GM12878 (cell line): Measurements from ENCODE around the gene MAPKAPK3. TPM values are rescaled to one million over a fixed set of nuclear protein-coding genes. Genes with fewer than 3 reads are reported as not detected.

Source experiments
- ATAC-seq: fragments of 200-7000 bp; cut with Tn5 transposase; 3 replicates; pipeline ENCODE4 v1.9.1; 2020; ENCODE audit warnings: mild to moderate bottlenecking, moderate library complexity
- BruUV-seq: library from RNA; stranded (reverse); fragments of 400-500 nt; replicated peaks from 2 replicates; lab custom pipeline; 2021; lab: Mats Ljungman, UMichigan
- CTCF ChIA-PET: fragments of 300-600 bp; sonication (Branson Sonifier 250); formaldehyde crosslinking; extraction: SDS; loops from one replicate; lab custom pipeline; 2021; ENCODE audit warnings: inconsistent platforms; lab: Yijun Ruan, JAX
- POLR2A ChIA-PET: fragments of 350-600 bp; formaldehyde crosslinking; extraction: SDS; loops from one replicate; lab custom pipeline; 2021; ENCODE audit warnings: inconsistent platforms; lab: Charles Lee
- RAD21 ChIA-PET: fragments of 300-600 bp; sonication (Branson Sonifier 250); formaldehyde crosslinking; loops from one replicate; lab custom pipeline; 2023; ENCODE audit warnings: antibody characterized with exemption; ENCODE audit not compliant: unreplicated experiment; lab: Charles Lee
- SMC1A ChIA-PET: fragments of 300-600 bp; sonication (Branson Sonifier 250); formaldehyde crosslinking; loops from one replicate; lab custom pipeline; 2023; ENCODE audit not compliant: unreplicated experiment, uncharacterized antibody; lab: Charles Lee
- DNase-seq: peaks from one replicate; pipeline ENCODE4 v3.0.0-alpha.2; 2011; ENCODE audit warnings: low read depth, low spot score
- FAIRE-seq: peaks from 3 replicates; lab custom pipeline; 2011; peaks lifted over from hg19 to GRCh38; lab: Jason Lieb, UNC
- H2AFZ ChIP-seq: 2 replicates; pipeline ENCODE4 v1.6.0; 2011; ENCODE audit warnings: low read depth, low read length, control low read depth; ENCODE audit not compliant: control insufficient read depth
- H3K27ac ChIP-seq: 2 replicates; pipeline ENCODE4 v1.5.1; 2011; ENCODE audit warnings: control low read depth; ENCODE audit not compliant: control insufficient read depth, insufficient read depth
- H3K27me3 ChIP-seq, 2 experiments: replicated peaks in 1 of 2; 2 replicates each; pipeline versions ENCODE4 v1.6.0 to v1.6.1; 2011; ENCODE audit warnings: low read length in 1 of 2; ENCODE audit not compliant: control insufficient read depth in 2 of 2, insufficient read depth in 2 of 2
- H3K36me3 ChIP-seq, 2 experiments: 2 replicates each; pipeline ENCODE4 v1.5.1; 2011; ENCODE audit warnings: low read length in 1 of 2; ENCODE audit not compliant: control insufficient read depth in 2 of 2, insufficient read depth in 2 of 2
- H3K4me1 ChIP-seq: 2 replicates; pipeline ENCODE4 v1.6.1; 2011; ENCODE audit warnings: mild to moderate bottlenecking, low read length, moderate library complexity, mixed read lengths; ENCODE audit not compliant: control insufficient read depth, insufficient read depth
- H3K4me2 ChIP-seq: 2 replicates; pipeline ENCODE4 v1.6.0; 2011; ENCODE audit warnings: control low read depth; ENCODE audit not compliant: control insufficient read depth, insufficient read depth
- H3K4me3 ChIP-seq: fragments of 200-600 bp; sonication (generic); 2 replicates; pipeline ENCODE4 v1.5.1; 2016
- H3K79me2 ChIP-seq: 2 replicates; pipeline ENCODE4 v1.6.0; 2011; ENCODE audit warnings: low read length; ENCODE audit not compliant: control insufficient read depth, insufficient read depth
- H3K9ac ChIP-seq: 2 replicates; pipeline ENCODE4 v1.8.0; 2011; ENCODE audit warnings: low read length, control low read depth, mixed read lengths; ENCODE audit not compliant: control insufficient read depth, insufficient read depth
- H3K9me3 ChIP-seq: replicated peaks from 3 replicates; pipeline ENCODE4 v1.5.1; 2011; ENCODE audit warnings: mild to moderate bottlenecking, low read length; ENCODE audit not compliant: control insufficient read depth, insufficient read depth
- H4K20me1 ChIP-seq: 2 replicates; pipeline ENCODE4 v1.6.0; 2011; ENCODE audit not compliant: control insufficient read depth, insufficient read depth
- CHD2 ChIP-seq: IDR thresholded peaks from 2 replicates; pipeline ENCODE4 v1.6.1; 2011; ENCODE audit warnings: low read depth, low read length, improper control_type of control experiment, borderline replicate concordance
- EZH2 ChIP-seq: IDR thresholded peaks from 2 replicates; pipeline ENCODE4 v1.6.1; 2012; ENCODE audit warnings: low read depth, mild to moderate bottlenecking, control low read depth, inconsistent platforms, low read length, borderline replicate concordance; ENCODE audit not compliant: control insufficient read depth
- FOS ChIP-seq: IDR thresholded peaks from 3 replicates; pipeline ENCODE4 v1.6.1; 2011; ENCODE audit warnings: borderline replicate concordance; ENCODE audit not compliant: insufficient read length; ENCODE audit errors: extremely low read depth
- HDAC2 ChIP-seq: fragments of 200-600 bp; sonication (generic); IDR thresholded peaks from 2 replicates; pipeline ENCODE4 v1.6.1; 2017
- KDM1A ChIP-seq: fragments of 200-600 bp; sonication (generic); IDR thresholded peaks from 2 replicates; pipeline ENCODE4 v1.6.1; 2016; ENCODE audit warnings: borderline replicate concordance
- NFIC ChIP-seq: IDR thresholded peaks from 2 replicates; pipeline ENCODE4 v1.6.1; 2012; ENCODE audit warnings: low read depth, mild to moderate bottlenecking, inconsistent platforms, low read length, moderate library complexity
- RAD21 ChIP-seq: IDR thresholded peaks from 2 replicates; pipeline ENCODE4 v1.6.1; 2011; ENCODE audit warnings: mild to moderate bottlenecking, low read depth, low read length, moderate library complexity; ENCODE audit not compliant: insufficient read depth
- RCOR1 ChIP-seq: conservative IDR thresholded peaks from 2 replicates; pipeline ENCODE4 v1.6.1; 2012; ENCODE audit warnings: low read depth, low read length, improper control_type of control experiment
- SIN3A ChIP-seq: IDR thresholded peaks from 2 replicates; pipeline ENCODE4 v1.6.1; 2012; ENCODE audit warnings: low read depth, low read length, improper control_type of control experiment
- SIX5 ChIP-seq: IDR thresholded peaks from 2 replicates; pipeline ENCODE4 v1.6.1; 2011; ENCODE audit warnings: mild to moderate bottlenecking, low read depth, low read length, moderate library complexity; ENCODE audit not compliant: severe bottlenecking
- SREBF1 ChIP-seq: IDR thresholded peaks from 2 replicates; pipeline ENCODE4 v1.6.1; 2012; ENCODE audit warnings: mild to moderate bottlenecking, low read length
- YBX1 ChIP-seq: fragments of 450-650 bp; IDR thresholded peaks from 2 replicates; pipeline ENCODE4 v1.6.1; 2016; ENCODE audit warnings: antibody characterized with exemption
- WGBS: methylation state at CpG from one replicate; pipeline ENCODE4 v1.1.6; 2016; ENCODE audit warnings: low lambda C conversion rate; ENCODE audit not compliant: insufficient replicate concordance, insufficient coverage; ENCODE audit errors: missing lambda C conversion rate; 5-methylcytosine and 5-hydroxymethylcytosine counted together
- in situ Hi-C: fragments of 300-500 bp; cut with MboI; formaldehyde crosslinking; loops from 9 replicates; pipeline ENCODE4 v1.14.3; 2018; ENCODE audit warnings: mixed read lengths
- intact Hi-C: fragments of 100-400 bp; cut with micrococcal nuclease; formaldehyde crosslinking; loops from one replicate; pipeline ENCODE4 v1.14.2; 2022; ENCODE audit not compliant: unreplicated experiment
- polyA plus RNA-seq, 11 experiments: library from polyadenylated mRNA; depleted of rRNA in 4 of 11; unstranded in 6 of 11; stranded (reverse) in 5 of 11; fragments of >200 nt; fragmentation: Nextera tagmentation in 4 of 11; fragmentation: Illumina TruSeq in 1 of 11; extraction: Ambion mirVana in 4 of 11; extraction: Trizol in 1 of 11; gene quantifications; 1 replicate in 1 of 11; 2 replicates in 10 of 11; pipeline versions ENCODE4 v1.2.1 to v1.2.3, GENCODE V29; 2011 to 2016; ENCODE audit warnings: inconsistent platforms in 2 of 11, missing spikeins in 2 of 11, low read depth in 1 of 11
- total RNA-seq, 4 experiments: library from RNA; depleted of rRNA in 3 of 4; stranded (reverse); fragments of >200 nt in 3 of 4; fragmentation: Illumina TruSeq in 1 of 4; extraction: Trizol in 1 of 4; gene quantifications; 2 replicates each; pipeline versions ENCODE4 v1.2.1 to v1.2.3, GENCODE V29; 2013 to 2021
- TF ChIP-seq, protein P1 (sequence below): fragments of 450-650 bp; IDR thresholded peaks from 2 replicates; pipeline ENCODE4 v1.6.1; 2017; ENCODE audit warnings: low read depth, mild to moderate bottlenecking, moderate library complexity

MAPKAPK3 gene
- total and polyA plus RNA-seq, 10 of the 15 experiments (the other 5 are each of a cell fraction or from before 2014, with no cell fraction given) = 7.9 to 66.0 (median 39.0) TPM

DNA sequence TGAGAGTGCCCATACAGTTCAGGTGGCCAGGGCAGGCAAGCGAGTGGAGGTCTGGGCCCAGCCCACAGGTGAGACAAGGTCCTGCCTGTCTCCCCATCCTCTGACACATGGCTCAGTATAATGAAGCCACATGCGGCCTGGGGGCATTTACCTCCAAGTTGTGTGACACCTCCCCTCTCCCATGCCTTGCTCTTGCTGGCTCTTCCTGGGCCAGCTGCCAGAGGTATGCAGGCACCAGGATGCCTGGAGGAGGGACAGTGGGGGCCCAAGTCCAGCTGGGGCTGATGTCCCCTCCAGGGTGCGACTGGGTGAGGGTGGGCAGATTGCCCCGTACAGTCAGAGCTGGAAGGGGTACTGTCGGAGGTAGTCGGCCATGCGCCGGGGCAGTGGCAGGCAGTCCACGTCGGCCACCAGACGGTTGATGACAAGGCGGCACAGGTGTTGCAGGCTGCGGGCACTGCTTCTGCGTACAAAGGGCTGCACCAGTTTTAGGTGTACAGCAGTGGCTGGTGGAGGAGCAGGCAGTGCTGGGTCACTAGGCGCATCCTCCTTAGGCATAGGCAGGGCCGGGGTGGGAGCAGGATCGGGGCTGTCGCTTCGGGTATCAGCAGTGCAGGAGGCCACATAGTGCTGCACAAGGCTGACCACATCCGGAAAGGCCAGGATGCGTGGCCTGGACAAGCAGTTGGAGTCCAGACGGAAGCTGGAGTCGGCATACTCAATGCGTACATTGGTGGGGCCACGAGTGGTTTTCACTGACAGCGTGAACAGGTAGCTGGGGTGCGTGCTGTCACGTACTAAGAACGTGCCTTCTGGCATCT, 9.5 kb upstream of the MAPKAPK3 start:
- ChIA-PET POLR2A (interaction anchor here (1.0 to 5.0 kb wide), 2 partner anchors 13 to 19 kb away, joined by 3 to 54 read pairs; no protein-coding TSS in a partner anchor), CTCF (interaction anchor here (13.6 to 13.9 kb wide), 2 partner anchors 17 to 33 kb away, joined by 317 to 410 read pairs; partner anchors contain the start of gene HEMK1), RAD21 (interaction anchor here (7.0 kb wide), 1 partner anchor 18 kb away, joined by 135 read pairs; no protein-coding TSS in a partner anchor), SMC1A (interaction anchor here (11.4 kb wide), 1 partner anchor 18 kb away, joined by 186 read pairs; no protein-coding TSS in a partner anchor)
- Histone ChIP-seq H3K36me3 (no peaks in the 10 kb centered on the region), H3K9me3 (no peaks in the 10 kb centered on the region), H3K27ac (no peak overlapping the region), H3K9ac (no peak overlapping the region), H3K79me2 (no peaks in the 10 kb centered on the region), H3K4me3 (no peak overlapping the region), H3K27me3 (no peaks in the 10 kb centered on the region), H3K4me1 (peaks cover 18% of the 10 kb centered on the region), H3K4me2 (no peak overlapping the region), H2AFZ (no peak overlapping the region), H4K20me1 (no peaks in the 10 kb centered on the region)
- intact Hi-C loops (no loop called here), in situ Hi-C loops (loop anchor here (25.0 kb wide), 1 partner anchor 1080 kb away; no protein-coding TSS in a partner anchor)
- no peak for DNase-seq
- no TSS peak for BruUV-seq
- TF ChIP-seq RCOR1 (no peak), RAD21 (no peak), SREBF1 (no peak), YBX1 (no peak), CHD2 (no peak), SIN3A (no peak), HDAC2 (no peak), KDM1A (no peak), SIX5 (no peak), EZH2 (no peak), NFIC (no peak), FOS (no peak)
- TF ChIP-seq, protein P1, sequence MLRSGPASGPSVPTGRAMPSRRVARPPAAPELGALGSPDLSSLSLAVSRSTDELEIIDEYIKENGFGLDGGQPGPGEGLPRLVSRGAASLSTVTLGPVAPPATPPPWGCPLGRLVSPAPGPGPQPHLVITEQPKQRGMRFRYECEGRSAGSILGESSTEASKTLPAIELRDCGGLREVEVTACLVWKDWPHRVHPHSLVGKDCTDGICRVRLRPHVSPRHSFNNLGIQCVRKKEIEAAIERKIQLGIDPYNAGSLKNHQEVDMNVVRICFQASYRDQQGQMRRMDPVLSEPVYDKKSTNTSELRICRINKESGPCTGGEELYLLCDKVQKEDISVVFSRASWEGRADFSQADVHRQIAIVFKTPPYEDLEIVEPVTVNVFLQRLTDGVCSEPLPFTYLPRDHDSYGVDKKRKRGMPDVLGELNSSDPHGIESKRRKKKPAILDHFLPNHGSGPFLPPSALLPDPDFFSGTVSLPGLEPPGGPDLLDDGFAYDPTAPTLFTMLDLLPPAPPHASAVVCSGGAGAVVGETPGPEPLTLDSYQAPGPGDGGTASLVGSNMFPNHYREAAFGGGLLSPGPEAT = no peak
- WGBS = 95% methylated on average over 29 of the region's 29 CpGs
- no peak for ATAC-seq
- FAIRE-seq = no peak
